NCI-H524 (cell line): Measurements from ENCODE around the gene AMPD3.

ENCODE experiments used
- DNase-seq, 2 experiments: peaks; one replicate each; lab custom pipeline; 2025; lab: John Stamatoyannopoulos, UW

The AMPD3 gene

DNA sequence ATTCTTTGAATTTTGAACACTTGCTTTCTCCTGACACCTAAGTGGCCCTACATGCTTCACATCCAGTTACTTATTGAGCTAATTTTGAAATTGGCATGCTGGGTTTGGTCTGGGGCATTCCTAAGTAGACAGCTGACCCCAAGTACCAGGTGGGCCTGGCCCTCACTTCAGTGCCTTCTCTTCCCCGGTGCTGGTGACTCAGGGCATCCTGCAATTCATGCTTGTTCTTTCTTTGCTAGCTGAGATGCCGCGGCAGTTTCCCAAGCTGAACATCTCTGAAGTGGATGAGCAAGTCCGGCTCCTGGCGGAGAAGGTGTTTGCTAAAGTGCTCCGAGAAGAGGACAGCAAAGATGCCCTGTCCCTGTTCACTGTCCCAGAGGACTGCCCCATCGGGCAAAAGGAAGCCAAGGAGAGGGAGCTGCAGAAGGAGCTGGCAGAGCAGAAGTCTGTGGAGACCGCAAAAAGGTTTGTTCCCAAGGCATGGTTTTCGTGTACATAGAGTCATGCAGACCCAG is 6.3 kb downstream of the AMPD3 start:
- no peak for DNase-seq

DNA sequence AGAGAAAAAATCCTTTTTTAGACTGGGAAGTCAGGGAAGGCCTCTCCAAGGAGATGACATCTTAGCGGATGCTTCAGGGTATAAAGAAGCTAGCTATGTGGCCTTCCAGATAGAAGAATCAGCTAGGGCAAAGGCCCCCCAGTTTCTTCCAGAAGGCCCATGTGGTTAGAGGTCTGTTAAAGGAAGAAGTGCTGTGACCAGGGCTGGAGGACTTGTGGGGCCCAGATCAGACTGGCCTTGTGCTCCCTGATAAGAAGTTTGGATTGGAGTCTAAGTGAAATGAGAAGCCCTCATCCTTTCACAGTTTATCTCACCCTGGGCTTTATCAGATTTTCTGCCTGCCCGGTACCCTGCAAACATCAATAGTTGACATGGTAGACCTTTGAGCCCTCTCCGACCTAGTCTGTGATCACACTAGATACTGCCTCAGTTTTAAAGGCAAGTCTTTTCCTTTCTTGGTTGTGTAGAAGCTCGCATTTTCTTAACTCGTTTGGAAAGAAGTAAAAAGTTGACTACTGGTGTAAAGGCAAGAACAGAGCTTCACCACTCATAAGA is 7.8 kb downstream of the AMPD3 start:
- no peak for DNase-seq

DNA sequence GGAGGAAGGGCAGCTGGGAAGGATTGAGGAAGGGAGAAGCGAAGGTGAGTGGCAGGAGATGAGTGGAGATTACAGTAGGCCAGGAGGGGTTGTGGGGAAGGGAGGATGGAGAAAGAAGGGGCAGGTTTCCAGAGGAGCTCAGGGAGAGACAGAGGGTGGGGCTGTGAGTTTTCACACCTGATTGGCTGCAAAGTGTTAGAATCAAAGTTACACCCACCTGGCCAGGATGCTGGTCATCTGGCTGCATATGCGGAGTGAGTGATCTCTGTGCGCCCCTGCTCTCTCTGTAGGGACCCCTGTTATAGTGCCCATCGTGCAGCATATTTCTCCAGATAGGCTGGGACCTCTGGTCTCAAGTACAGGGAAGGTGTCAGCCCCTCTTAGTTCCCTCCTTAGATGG is 18.3 kb downstream of the AMPD3 start:
- no peak for DNase-seq

DNA sequence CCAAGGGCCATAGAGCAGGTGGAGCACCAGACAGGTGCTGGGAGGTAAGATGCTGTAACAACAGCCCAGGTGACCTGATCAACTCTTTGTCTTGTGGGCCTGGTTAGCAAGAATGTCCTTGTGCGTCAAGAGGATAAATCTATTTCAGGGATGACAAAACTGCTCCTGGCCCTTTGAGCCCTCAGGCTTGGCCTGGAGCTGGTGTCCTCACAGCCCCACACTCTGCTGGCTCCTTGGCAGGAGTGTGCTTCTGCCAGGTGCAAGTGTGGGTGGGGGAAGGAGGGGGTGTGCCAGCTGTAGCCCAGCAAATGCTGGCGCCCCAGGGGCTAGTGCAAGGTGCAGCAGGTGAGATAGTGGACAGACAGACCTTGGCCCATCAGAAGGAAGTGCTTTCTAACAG is 19.5 kb downstream of the AMPD3 start:
- no peak for DNase-seq

DNA sequence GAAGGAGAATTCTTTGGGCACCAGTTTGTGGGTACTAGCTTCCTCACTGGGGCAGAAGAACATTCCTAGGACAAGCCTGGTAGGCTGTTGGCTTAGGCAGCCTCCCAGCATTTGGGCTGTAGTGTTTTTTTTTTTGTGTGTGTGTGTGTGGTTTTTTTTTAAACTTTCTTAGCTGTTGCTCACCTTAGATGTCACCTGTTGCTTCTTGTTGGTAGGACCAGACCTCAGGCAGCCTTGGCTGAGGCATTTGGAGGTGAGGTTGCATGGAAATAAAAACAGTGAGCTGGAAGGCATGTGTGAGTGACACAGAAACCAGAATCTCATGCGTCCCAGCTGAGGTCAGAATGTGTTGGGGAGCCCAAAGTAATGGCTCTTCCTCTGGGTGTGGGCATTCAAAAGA is 21.3 kb downstream of the AMPD3 start:
- no peak for DNase-seq

DNA sequence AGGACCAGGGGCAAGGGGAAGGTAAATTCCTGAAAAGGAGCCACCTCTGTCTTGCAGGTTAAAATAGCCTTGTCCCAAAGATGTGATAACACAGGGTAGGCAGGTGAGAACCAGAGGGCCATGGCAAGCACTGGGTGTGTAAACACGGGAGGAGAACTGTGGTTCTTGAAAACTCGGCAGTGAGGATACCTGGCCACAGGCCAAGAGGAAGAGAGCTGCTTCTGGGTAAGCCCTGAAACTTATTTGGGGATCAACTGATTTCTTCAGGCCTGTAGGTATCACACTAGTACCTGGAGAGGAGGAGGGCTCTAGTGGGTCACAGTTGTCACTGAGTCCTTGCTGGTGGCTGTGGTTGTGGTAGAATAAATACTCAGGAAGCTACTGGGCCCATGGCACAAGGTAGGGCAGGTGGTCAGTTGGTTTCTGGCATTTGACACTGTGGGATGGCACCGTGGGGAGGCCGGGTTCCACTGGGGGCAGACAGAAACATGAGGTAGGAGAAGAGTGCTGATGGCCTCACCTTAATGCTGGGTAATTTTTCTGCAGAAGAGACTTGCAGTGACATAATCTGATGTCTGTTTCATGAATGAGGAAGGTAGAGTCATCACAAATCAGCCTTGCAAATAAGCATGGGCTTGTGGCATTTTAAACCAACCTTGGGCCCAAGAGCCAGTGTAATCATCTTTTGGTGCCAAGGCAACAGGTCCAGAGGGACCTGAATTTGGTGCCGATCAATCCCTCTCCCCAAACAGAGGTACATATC is 22.0 kb downstream of the AMPD3 start:
- DNase-seq, result no peak

DNA sequence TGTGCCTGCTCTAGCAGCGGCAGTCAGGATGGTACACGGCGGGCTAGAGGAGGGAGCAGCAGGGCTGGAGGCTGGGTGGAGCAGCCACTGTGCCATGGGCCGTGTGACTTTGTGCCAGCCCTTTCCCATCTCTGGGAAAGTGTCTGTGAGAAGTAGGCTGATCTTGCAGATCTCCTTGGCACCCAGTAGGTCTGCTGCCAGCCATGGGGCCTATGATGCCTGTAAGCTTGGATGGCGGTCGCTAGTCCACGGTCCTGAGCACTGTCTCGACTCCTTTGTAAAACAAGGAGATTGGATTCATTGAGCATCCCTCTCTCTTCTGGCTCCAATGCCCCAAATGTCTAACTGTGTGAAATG is 22.6 kb downstream of the AMPD3 start:
- DNase-seq, result no peak

DNA sequence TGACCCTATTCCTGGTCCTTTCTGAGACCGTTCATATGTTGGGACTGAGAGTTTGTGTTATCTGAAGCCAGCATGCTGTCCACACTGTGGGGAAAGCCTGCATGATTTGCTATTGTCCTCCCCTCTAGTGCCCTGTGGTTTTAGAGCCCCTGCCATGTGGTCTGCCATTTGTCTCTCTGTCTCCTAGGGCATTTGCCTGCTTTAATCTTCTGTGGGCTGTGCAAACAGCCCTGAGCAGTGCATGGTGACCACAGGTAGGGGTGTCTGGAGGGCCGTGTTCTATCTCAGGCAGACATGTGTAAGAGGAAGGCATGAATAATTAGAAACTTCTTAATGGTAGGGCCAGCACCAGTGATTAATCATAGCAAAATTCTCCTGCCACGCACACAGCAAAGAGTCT is 23.0 kb downstream of the AMPD3 start:
- no peak for DNase-seq

DNA sequence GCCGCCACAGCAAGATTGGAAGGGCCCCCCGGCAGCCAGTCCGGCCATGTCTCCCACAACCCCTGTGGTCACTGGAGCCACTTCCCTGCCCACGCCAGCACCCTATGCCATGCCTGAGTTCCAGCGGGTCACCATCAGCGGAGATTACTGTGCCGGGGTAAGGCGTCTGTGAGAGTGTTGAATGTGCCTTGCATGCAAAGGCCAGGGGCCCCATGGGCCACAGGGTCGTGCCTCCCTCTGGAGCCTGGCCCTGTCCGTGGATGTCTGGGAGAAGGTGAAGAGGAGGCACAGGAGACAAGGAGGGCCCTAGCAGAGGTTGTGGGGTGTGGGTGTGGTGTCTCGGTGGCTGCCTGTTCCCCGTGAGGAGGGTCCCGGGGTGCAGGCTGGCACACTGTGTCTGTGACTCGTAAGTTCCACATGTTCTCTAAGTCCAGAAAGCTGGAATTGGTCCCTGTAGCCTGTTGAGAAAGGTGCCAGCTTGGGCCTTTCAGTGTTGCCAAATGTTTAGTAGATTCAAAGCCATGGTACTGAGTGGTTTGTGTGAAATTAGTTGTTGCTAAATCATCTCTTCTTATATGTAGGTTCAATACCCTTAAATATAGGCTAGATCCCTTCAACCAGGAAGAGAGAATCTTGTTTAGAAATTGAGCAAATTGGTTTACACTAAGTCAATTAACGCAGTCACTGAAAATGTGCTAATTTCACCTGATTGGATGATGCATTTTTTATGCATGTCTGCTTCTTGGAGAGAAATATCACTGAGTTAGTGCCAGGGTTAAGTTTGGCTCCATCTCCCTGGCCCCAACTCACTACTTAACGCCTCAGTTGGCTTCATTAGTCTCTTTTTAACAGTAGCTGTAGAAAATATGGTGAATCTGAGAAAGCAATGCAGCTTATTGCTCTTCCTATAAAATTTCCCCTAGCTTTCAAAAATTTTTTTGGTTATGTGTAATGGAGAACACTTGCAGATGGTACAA is 23.8 kb downstream of the AMPD3 start:
- no peak for DNase-seq

DNA sequence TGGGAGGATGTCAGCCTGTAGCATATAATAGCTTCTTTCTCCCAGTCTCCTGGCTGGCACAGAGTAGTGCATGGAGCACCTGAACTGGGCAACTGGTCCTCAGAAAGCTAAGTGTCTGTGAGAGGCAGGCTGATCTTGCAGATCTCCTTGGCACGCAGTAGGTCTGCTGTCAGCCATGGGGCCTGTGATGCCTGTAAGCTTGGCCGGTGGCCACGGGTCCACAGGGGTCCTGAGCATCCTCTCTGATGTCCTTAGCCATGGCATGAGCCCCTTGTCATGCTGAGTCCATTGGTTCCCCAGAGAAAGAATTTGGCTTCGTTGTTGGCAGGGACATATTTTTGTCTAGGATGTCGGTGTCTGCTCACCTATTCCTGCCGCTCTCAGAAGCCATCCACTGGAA is 25.0 kb downstream of the AMPD3 start:
- DNase-seq, result no peak

DNA sequence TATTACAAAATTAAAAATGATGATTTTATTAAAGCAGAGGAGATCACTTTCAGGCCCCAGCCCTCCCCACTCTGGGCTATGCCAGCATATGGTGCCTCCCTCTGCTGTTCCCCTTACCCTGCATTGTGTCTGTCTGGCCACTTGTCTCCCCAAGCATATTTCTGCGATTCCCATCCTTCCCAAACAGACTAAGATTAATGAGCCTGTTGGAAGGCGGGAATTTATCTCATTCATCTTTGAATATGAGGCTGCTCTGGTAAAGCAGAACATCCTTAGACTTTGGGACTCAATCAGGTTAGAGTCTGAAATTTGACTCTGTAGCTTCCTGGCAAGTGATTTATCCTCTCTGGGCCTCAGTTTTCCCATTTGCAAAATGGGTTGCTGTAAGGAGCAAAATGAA is 25.7 kb downstream of the AMPD3 start:
- peak in 1 of 2 experiments; percentile 19 for DNase-seq

DNA sequence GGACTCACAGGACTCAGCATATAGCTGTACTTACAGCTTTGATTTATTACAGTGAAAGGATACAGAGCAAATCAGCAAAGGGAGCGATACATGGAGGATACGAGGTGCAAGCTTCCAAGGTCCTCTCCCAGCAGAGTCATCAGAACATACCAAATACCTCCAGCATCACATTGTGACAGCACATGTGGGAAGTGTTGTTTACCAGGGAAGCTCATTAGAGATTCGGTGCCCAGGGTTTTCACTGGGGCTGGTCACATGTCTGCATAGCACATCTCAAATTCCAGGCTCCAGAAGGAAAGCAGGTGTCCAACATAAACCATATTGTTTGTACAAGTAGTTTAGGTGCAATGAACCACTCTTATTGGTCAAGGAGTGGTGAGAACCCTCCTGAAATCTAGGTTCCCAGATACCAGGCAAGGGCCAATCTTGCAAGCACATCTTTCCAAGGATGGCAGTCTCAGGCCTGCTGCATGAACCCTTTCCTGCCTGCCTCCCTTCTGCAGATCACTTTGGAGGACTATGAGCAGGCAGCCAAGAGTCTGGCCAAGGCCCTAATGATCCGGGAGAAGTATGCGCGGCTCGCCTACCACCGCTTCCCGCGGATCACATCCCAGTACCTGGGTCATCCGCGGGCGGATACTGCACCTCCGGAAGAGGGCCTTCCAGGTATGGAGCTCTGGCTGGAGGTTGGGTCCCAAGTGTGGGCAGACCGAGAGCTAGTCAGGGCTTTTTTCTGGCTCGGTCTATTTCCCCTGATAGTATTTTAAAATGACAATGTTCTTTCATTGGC is 26.7 kb downstream of the AMPD3 start:
- peak; percentile 9 to 55 for DNase-seq

DNA sequence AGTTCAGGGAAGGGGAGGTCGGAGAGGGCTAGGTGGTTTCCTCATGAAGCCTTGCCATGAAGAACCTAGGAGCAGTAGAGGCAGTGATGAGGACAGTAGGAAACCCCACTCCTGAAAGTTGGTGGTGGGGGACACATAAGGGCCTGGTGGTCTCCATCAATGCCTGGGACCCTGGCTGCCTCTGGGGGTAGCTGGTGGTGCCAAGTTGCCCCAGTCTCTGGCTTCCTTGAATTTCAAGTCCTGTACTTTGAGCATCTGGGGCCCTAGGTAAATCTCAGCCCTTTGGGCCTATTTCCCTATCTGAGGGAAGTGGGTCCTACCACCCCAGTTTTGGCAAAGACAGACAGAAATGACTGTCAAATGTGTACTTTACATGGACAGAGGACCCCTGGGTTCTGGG is 28.1 kb downstream of the AMPD3 start:
- DNase-seq, result no peak

DNA sequence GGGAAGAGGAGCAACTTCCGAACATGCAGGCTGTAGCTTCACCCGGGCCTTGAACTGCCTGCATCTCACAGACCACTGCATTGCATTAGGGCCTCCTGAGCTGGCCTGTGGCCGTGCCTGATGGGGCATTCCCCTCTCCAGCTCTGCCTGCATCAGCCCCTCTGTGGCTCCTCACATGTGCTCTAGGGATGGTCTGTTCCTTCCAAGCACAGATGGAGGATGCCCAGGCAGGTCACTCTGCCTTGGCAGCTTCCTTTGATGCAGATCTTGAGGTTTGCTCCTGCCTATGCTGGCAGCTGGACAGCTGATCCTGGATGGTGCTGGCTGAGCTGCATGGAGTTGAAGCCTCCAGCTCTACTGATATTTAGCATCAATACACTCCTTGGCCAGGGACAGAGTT is 28.5 kb downstream of the AMPD3 start:
- DNase-seq, result no peak

DNA sequence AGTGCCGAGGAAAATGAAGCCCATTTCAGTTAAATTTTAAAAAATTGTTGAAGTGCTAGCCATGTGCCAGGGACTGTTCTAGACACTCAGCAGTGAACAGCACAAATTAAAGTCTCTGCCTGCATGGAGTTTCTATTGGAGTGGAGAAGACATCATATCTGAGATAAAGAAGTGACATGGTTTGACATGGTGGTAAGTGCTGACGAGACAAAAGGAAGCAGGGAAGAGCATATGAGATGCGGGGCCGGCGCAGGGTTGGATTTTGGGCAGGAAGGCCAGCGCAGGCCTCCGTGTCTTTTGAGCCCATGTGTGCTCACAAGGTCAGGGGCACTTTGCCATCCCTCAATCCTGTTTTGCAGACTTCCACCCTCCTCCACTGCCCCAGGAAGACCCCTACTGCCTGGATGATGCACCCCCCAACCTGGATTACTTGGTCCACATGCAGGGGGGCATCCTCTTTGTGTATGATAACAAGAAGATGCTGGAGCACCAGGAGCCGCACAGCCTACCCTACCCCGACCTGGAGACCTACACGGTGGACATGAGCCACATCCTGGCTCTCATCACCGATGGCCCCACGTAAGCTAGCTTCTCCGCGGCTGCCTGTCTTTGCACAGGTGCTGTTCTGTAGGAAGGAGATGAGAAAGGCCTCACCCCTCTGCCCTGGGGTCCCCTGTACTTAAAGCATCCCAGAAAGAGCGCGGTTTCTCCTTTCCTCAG is 29.6 kb downstream of the AMPD3 start:
- DNase-seq, result no peak

DNA sequence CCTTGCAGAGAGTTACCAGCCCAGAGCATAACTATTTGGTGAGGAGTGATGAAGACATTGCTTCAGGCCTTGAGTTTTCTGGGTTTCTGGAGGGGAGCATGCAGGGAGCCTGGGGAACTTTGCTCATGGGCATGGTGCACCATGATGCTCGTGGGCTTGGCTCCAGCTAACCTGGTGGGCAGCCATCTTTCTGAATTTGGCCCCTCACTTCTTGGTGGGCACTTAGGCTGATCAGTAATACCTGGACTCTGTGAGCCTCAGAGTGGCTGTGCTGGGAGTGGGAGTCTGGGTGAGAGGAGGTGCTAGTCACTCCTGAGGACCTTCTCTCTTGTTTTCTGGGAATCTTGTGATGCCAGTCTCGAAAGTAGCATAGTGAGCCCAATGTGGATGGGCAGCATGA is 30.6 kb downstream of the AMPD3 start:
- no peak for DNase-seq

DNA sequence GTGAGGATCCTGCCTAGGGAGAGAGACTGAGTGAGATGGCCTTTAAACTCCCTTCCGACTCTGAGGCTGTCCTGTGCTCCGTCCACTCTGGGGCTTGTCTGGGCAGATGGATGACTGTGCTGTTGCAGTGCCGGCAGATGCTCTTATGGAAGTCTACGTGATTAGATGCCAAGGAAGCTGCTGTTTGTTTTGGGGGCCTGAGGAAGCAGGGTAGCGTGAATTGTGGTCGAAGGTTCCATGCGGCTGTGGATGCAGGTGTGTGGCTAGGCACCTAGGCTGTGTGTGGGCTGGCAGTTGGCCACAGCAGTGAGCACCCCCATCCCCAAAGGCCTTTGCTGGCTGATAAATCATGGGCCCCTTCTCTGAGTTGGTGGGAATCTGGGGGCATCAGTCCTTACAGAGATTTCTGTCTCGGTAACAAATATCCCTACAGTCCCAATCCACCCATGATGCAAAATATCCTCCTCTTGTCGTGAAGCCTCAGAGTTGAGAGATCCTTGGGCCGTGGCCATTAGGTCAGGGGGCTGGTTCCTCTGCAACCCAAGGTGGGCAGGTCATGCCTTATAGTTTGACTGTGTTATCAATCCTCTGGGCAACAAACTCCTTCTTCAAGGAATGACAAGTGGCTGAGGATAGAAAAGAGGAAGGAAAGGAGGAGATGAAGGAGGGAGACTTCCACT is 31.2 kb downstream of the AMPD3 start:
- no peak for DNase-seq

DNA sequence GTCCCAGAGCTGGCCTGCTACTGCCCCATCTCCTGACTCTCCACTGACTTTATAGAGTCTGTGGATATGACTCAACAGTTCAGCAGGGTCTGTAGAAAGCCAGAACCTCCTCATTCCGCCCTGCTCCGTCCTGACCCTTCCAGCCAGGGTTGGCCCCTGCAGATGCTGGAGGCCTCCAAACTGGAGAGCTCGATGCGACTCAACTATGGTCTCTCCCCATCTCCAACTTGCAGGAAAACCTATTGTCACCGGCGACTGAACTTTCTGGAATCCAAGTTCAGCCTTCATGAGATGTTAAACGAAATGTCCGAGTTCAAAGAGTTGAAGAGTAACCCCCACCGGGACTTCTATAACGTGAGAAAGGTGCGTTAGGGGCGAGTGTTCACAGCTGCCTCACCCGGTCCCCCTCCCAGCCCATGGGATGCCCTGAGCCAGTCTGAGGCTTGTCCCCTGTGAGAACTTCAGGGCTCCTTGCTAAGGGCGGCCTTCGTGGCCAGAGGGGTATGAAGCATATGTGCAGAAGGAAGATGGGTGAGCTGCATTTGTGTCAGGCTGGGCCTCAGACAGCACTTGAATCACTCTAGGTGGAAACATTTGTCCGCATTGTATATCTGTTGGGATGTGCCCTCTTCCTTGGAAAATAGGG is 32.1 kb downstream of the AMPD3 start:
- no peak for DNase-seq

DNA sequence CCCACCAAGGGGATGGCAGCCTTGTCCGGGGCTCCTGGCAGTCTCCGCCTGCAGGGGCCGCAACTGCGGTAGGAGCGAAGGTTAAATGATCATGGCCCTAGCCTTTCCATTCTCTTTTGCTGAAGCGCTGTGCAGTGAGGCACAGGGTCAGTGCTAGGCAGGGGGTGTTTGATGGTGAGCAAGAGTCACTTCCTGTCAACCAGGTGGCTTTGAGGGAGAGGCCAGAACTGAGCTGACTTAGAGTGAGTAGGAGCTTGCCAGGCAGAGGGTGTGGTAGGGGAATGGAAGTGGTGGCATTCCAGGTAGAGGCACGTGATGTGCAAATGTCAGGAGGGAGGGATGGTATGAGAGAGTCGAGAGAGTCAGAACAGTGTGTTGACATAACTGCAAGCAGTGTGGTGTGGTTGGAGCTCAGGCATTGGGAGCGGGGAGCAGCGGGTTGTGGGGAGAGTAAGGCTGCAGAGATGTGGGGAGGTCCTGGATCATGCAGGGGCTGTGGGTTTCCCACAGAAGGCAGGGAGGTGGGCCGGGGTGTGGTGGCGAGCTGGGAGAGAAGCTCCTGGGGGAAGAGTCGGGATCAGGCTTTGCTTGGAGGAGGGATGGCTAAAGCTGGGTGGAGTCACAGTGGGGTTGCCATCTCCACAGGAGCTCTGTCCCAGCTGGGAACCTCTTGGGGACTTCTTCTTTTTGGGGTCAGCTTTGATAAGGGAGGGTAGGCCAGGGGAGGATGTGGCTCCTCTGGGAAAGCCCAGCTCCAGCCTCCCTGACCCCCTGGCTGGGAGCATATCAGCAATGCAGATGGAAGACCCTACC is 33.3 kb downstream of the AMPD3 start:
- DNase-seq, result no peak
